ENCODE measurements around the gene NSD1.
"Not testable (repeated sequence)": the region's sequence is repeated elsewhere in the genome, so short reads cannot be mapped to it uniquely, and the experiment has no call there.

NSD1 gene

GRCh38 chr5:177330991-177331842, 197.6 kb downstream of the NSD1 start:
- DNase-seq (ENCODE audit: low read depth): no peak

- no peak for DNase-seq (ENCODE audit: low read depth)
These were observed 198.7 kb downstream of the NSD1 start for GRCh38 chr5:177332031-177332895.

GRCh38 chr5:177332896-177333260, 199.3 kb downstream of the NSD1 start:
- no peak for DNase-seq (ENCODE audit: low read depth)

GRCh38 chr5:177333420-177334154, 200.0 kb downstream of the NSD1 start:
- DNase-seq (ENCODE audit: low read depth): no peak

GRCh38 chr5:177334155-177334551, 200.6 kb downstream of the NSD1 start:
- DNase-seq (ENCODE audit: low read depth): no peak

- DNase-seq (ENCODE audit: low read depth): no peak
These were observed 201.5 kb downstream of the NSD1 start for GRCh38 chr5:177334781-177335700.

GRCh38 chr5:177335701-177336065, 202.1 kb downstream of the NSD1 start:
- no peak for DNase-seq (ENCODE audit: low read depth)

GRCh38 chr5:177336112-177336511, 202.5 kb downstream of the NSD1 start:
- DNase-seq (ENCODE audit: low read depth): no peak

- no peak for DNase-seq (ENCODE audit: low read depth)
These were observed 203.3 kb downstream of the NSD1 start for GRCh38 chr5:177336603-177337494.

GRCh38 chr5:177338251-177339106, 204.9 kb downstream of the NSD1 start:
- DNase-seq (ENCODE audit: low read depth): no peak

GRCh38 chr5:177339107-177339638, 205.6 kb downstream of the NSD1 start:
- DNase-seq (ENCODE audit: low read depth): no peak

- not testable (repeated sequence) for DNase-seq (ENCODE audit: low read depth)
These were observed 209.4 kb downstream of the NSD1 start for GRCh38 chr5:177343000-177343399.

- DNase-seq (ENCODE audit: low read depth): no peak
These were observed 210.2 kb downstream of the NSD1 start for GRCh38 chr5:177343777-177344176.

GRCh38 chr5:177344891-177345290, 211.3 kb downstream of the NSD1 start:
- no peak for DNase-seq (ENCODE audit: low read depth)

- DNase-seq (ENCODE audit: low read depth): no peak
These were observed 213.2 kb downstream of the NSD1 start for GRCh38 chr5:177346820-177347219.

GRCh38 chr5:177347699-177348098, 214.1 kb downstream of the NSD1 start:
- no peak for DNase-seq (ENCODE audit: low read depth)

GRCh38 chr5:177349362-177349647, 215.7 kb downstream of the NSD1 start:
- no peak for DNase-seq (ENCODE audit: low read depth)

- DNase-seq (ENCODE audit: low read depth): no peak
These were observed 216.2 kb downstream of the NSD1 start for GRCh38 chr5:177349762-177350161.

All from stimulated activated CD4-positive, alpha-beta T cell treated with anti-CD3 and anti-CD28 coated beads, Interleukin-2, amount 100 ng/mL, for 4 hours (primary cell).